K562 (cell line): Measurements from ENCODE around the gene C11orf42. TPM values are rescaled to one million over a fixed set of nuclear protein-coding genes. Genes with fewer than 3 reads are reported as not detected.

Experiments used
- ATAC-seq: fragments of 200-7000 bp; cut with Tn5 transposase; 3 replicates; pipeline ENCODE4 v1.9.1; 2020; ENCODE audit warnings: moderate library complexity
- BruUV-seq: library from RNA; stranded (reverse); fragments of 400-500 nt; replicated peaks from 2 replicates; lab custom pipeline; 2021; lab: Mats Ljungman, UMichigan
- CTCF ChIA-PET: fragments of 300-600 bp; formaldehyde crosslinking; extraction: SDS; loops from one replicate; lab custom pipeline; 2021; ENCODE audit warnings: low intra/inter-chr PET ratio; lab: Yijun Ruan, JAX
- POLR2A ChIA-PET: fragments of 300-600, 350-650 bp; sonication (Branson Sonifier 250); formaldehyde crosslinking; extraction: SDS; loops from one replicate; lab custom pipeline; 2021; ENCODE audit warnings: antibody characterized with exemption, inconsistent platforms; lab: Yijun Ruan, JAX
- DNase-seq, 4 experiments: peaks; one replicate each; pipeline versions ENCODE4 v3.0.0 to v3.0.0-alpha.2; 2011 to 2018; ENCODE audit warnings: low spot score in 3 of 4, mixed read lengths in 3 of 4; ENCODE audit errors: extremely low read depth in 1 of 4
- FAIRE-seq: peaks from 2 replicates; lab custom pipeline; 2011; peaks lifted over from hg19 to GRCh38; lab: Jason Lieb, UNC
- H2AFZ ChIP-seq: 2 replicates; pipeline ENCODE4 v1.6.0; 2011; ENCODE audit warnings: low read depth, low read length, control low read depth, inconsistent platforms
- H3K27ac ChIP-seq: fragments of 200-600 bp; 3 replicates; pipeline ENCODE4 v1.8.0; 2011; ENCODE audit warnings: low read depth, mild to moderate bottlenecking, control low read depth, inconsistent platforms, low read length, moderate library complexity, mixed read lengths; ENCODE audit errors: extremely low read depth
- H3K27me3 ChIP-seq, 2 experiments: fragments of 300-600 bp in 1 of 2; 2 replicates in 1 of 2; 3 replicates in 1 of 2; pipeline versions ENCODE4 v1.6.0 to v1.8.0; 2011; ENCODE audit warnings: inconsistent platforms in 2 of 2, low read length in 2 of 2, mild to moderate bottlenecking in 1 of 2, mixed read lengths in 1 of 2, moderate library complexity in 1 of 2; ENCODE audit not compliant: control insufficient read depth in 2 of 2, insufficient read depth in 2 of 2
- H3K36me3 ChIP-seq: fragments of 300-600 bp; 3 replicates; pipeline ENCODE4 v1.8.0; 2011; ENCODE audit warnings: mild to moderate bottlenecking, low read length, inconsistent platforms; ENCODE audit not compliant: control insufficient read depth, insufficient read depth
- H3K4me1 ChIP-seq, 2 experiments: fragments of 200-600 bp in 1 of 2; replicated peaks in 1 of 2; 2 replicates in 1 of 2; 3 replicates in 1 of 2; pipeline versions ENCODE4 v1.5.1 to v1.8.0; 2011; ENCODE audit warnings: inconsistent platforms in 2 of 2, low read length in 2 of 2, mild to moderate bottlenecking in 1 of 2, mixed read lengths in 1 of 2, moderate library complexity in 1 of 2; ENCODE audit not compliant: control insufficient read depth in 2 of 2, insufficient read depth in 2 of 2
- H3K4me2 ChIP-seq: 2 replicates; pipeline ENCODE4 v1.6.1; 2011; ENCODE audit warnings: low read length, control low read depth, inconsistent platforms, mixed read lengths; ENCODE audit not compliant: insufficient read depth
- H3K4me3 ChIP-seq: fragments of 200-600 bp; sonication (generic), shearing (Covaris generic); 2 replicates; pipeline ENCODE4 v1.5.1; 2016; ENCODE audit warnings: control low read depth, inconsistent platforms
- H3K79me2 ChIP-seq: fragments of 200-600 bp; 3 replicates; pipeline ENCODE4 v1.8.0; 2011; ENCODE audit warnings: low read length, inconsistent platforms; ENCODE audit not compliant: control insufficient read depth, insufficient read depth
- H3K9ac ChIP-seq, 2 experiments: 2 replicates each; pipeline versions ENCODE4 v1.6.0 to v1.6.1; 2011; ENCODE audit warnings: low read depth in 2 of 2, low read length in 2 of 2, control low read depth in 1 of 2, inconsistent platforms in 1 of 2, mild to moderate bottlenecking in 1 of 2, mixed read lengths in 1 of 2; ENCODE audit not compliant: insufficient read depth in 1 of 2
- H3K9me1 ChIP-seq: one replicate; pipeline ENCODE4 v1.6.0; 2011; ENCODE audit warnings: inconsistent platforms, mild to moderate bottlenecking, low read length, moderate library complexity; ENCODE audit not compliant: control insufficient read depth, insufficient read depth
- H3K9me3 ChIP-seq: replicated peaks from 2 replicates; pipeline ENCODE4 v1.5.1; 2011; ENCODE audit warnings: low read depth, low read length, inconsistent platforms; ENCODE audit not compliant: control insufficient read depth, insufficient read depth
- H4K20me1 ChIP-seq: replicated peaks from 2 replicates; pipeline ENCODE4 v1.6.1; 2011; ENCODE audit warnings: low read length, inconsistent platforms, mixed read lengths; ENCODE audit not compliant: control insufficient read depth, insufficient read depth
- NELFE ChIP-seq: IDR thresholded peaks from 2 replicates; pipeline ENCODE4 v1.6.1; 2011; ENCODE audit warnings: mild to moderate bottlenecking; ENCODE audit not compliant: insufficient read depth, insufficient read length
- WGBS: fragments of 100-300 bp; shearing (Covaris generic); methylation state at CpG from one replicate; pipeline ENCODE4 v1.1.6; 2016; ENCODE audit warnings: low coverage, mixed read lengths; ENCODE audit not compliant: insufficient coverage; ENCODE audit errors: missing lambda C conversion rate; 5-methylcytosine and 5-hydroxymethylcytosine counted together
- in situ Hi-C: fragments of 300-500 bp; cut with MboI; formaldehyde crosslinking; loops from 4 replicates; pipeline ENCODE4 v1.15.0; 2018; ENCODE audit warnings: inconsistent platforms, mixed read lengths
- intact Hi-C: fragments of 100-400 bp; cut with micrococcal nuclease; formaldehyde crosslinking; loops from 2 replicates; pipeline ENCODE4 v1.14.2; 2022
- polyA plus RNA-seq, 8 experiments: library from polyadenylated mRNA; depleted of rRNA in 4 of 8; stranded (reverse) in 5 of 8; unstranded in 3 of 8; fragments of >200 nt; fragmentation: Nextera tagmentation in 2 of 8; fragmentation: Illumina TruSeq in 1 of 8; extraction: Ambion mirVana in 2 of 8; extraction: Trizol in 1 of 8; gene quantifications; 2 replicates each; pipeline versions ENCODE4 v1.2.1 to v1.2.3, GENCODE V29; 2011 to 2014; ENCODE audit warnings: inconsistent platforms in 1 of 8, missing spikeins in 1 of 8
- total RNA-seq, 7 experiments: library from RNA; depleted of rRNA in 6 of 7; stranded (reverse); fragments of >200 nt in 6 of 7; fragmentation: Illumina TruSeq in 2 of 7; extraction: Trizol in 2 of 7; gene quantifications; 2 replicates each; pipeline versions ENCODE4 v1.2.1 to v1.2.3, GENCODE V29; 2011 to 2021; ENCODE audit warnings: low replicate concordance in 1 of 7
- TF ChIP-seq, protein P1 (sequence below): sonication (generic); formaldehyde crosslinking; IDR thresholded peaks from 2 replicates; pipeline ENCODE4 v1.8.0; 2023; ENCODE audit warnings: missing genetic modification reagents, mild to moderate bottlenecking, borderline replicate concordance

Gene C11orf42
- total and polyA plus RNA-seq, 9 of the 15 experiments (the other 6 are each of a cell fraction or from before 2014, with no cell fraction given), result not detected

DNA sequence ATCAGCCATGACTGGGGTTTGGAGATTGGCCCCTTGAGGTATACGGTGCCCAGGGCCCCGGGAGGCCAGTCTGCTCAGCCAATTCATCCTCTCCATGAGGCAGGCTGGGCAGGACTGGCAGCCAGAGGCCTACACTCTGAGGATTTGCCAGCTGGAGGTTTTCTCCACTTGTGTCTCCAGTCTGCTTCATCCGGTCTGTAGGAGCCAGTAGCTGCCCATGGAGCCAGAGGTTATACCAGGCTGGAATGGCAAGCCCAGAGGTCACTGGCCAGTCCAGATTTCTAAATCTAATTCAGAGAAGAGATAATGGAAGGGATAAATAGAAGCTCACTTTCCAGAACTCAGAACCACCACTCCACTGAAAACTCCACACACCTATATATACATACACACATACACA, 19.1 kb downstream of the C11orf42 start:
- no peak overlapping the region for H3K9ac ChIP-seq
- H4K20me1 ChIP-seq, result no peaks in the 10 kb centered on the region; the same call in 1 of the 2 replicates
- no peaks in the 10 kb centered on the region for H3K9me1 ChIP-seq
- WGBS, result 94% methylated on average over 3 of the region's 3 CpGs
- H3K27me3 ChIP-seq, result no peaks in the 10 kb centered on the region
- H3K4me3 ChIP-seq, result no peak overlapping the region
- in situ Hi-C loops (no loop called here), intact Hi-C loops (no loop called here)
- CTCF ChIA-PET, result no interaction called here
- H3K9me3 ChIP-seq, result no peaks in the 10 kb centered on the region
- POLR2A ChIA-PET, result interaction anchor here (1.3 to 2.6 kb wide), 2 partner anchors 8 to 10 kb away, joined by 4 to 11 read pairs; partner anchors contain the start of gene FHIP1B
- FAIRE-seq (no peak), ATAC-seq (no peak), DNase-seq (no peak)
- TF ChIP-seq, protein P1, sequence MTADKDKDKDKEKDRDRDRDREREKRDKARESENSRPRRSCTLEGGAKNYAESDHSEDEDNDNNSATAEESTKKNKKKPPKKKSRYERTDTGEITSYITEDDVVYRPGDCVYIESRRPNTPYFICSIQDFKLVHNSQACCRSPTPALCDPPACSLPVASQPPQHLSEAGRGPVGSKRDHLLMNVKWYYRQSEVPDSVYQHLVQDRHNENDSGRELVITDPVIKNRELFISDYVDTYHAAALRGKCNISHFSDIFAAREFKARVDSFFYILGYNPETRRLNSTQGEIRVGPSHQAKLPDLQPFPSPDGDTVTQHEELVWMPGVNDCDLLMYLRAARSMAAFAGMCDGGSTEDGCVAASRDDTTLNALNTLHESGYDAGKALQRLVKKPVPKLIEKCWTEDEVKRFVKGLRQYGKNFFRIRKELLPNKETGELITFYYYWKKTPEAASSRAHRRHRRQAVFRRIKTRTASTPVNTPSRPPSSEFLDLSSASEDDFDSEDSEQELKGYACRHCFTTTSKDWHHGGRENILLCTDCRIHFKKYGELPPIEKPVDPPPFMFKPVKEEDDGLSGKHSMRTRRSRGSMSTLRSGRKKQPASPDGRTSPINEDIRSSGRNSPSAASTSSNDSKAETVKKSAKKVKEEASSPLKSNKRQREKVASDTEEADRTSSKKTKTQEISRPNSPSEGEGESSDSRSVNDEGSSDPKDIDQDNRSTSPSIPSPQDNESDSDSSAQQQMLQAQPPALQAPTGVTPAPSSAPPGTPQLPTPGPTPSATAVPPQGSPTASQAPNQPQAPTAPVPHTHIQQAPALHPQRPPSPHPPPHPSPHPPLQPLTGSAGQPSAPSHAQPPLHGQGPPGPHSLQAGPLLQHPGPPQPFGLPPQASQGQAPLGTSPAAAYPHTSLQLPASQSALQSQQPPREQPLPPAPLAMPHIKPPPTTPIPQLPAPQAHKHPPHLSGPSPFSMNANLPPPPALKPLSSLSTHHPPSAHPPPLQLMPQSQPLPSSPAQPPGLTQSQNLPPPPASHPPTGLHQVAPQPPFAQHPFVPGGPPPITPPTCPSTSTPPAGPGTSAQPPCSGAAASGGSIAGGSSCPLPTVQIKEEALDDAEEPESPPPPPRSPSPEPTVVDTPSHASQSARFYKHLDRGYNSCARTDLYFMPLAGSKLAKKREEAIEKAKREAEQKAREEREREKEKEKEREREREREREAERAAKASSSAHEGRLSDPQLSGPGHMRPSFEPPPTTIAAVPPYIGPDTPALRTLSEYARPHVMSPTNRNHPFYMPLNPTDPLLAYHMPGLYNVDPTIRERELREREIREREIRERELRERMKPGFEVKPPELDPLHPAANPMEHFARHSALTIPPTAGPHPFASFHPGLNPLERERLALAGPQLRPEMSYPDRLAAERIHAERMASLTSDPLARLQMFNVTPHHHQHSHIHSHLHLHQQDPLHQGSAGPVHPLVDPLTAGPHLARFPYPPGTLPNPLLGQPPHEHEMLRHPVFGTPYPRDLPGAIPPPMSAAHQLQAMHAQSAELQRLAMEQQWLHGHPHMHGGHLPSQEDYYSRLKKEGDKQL (CRISPR knock-in tag), result no peak
- TF ChIP-seq NELFE, result no peak
- no peak overlapping the region for H2AFZ ChIP-seq
- no TSS peak for BruUV-seq
- H3K36me3 ChIP-seq, result peaks cover 44% of the 10 kb centered on the region; the same call in 2 of the 3 replicates
- H3K79me2 ChIP-seq, result peaks cover 25% of the 10 kb centered on the region
- no peak overlapping the region for H3K4me2 ChIP-seq
- no peak overlapping the region for H3K27ac ChIP-seq
- peaks cover 5 to 19% of the 10 kb centered on the region in 2 experiments for H3K4me1 ChIP-seq
